HG02938 (cell line): ENCODE data around the gene ELMO1.
A peak's percentile ranks its signal among the peaks of the same experiment; 100 is the strongest.

ENCODE experiments used
- ATAC-seq: cut with Tn5 transposase; IDR thresholded peaks from one replicate; pipeline ENCODE4 v1.9.1; 2021; ENCODE audit warnings: mild to moderate bottlenecking, moderate library complexity; ENCODE audit not compliant: unreplicated experiment

Gene ELMO1

DNA sequence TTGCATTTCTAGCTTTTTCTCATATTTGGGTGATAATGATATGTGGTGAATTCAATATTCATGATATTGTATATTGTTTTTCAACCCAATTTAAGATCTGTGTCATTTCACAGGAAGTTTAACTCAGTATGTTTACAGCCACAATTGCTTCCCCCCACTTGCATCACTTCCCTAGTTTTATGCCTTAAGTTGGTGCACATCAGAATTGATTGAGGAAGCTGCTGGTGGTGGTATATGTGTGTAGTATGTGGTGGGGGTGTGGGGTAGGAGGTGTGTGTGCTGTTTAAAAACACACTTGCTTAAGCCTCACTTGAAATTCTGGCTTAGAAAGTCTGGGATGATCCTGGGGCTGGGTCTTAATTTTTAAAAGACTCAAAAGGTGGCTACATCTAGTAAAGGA is 479.3 kb downstream of the ELMO1 start:
- ATAC-seq, result no peak

DNA sequence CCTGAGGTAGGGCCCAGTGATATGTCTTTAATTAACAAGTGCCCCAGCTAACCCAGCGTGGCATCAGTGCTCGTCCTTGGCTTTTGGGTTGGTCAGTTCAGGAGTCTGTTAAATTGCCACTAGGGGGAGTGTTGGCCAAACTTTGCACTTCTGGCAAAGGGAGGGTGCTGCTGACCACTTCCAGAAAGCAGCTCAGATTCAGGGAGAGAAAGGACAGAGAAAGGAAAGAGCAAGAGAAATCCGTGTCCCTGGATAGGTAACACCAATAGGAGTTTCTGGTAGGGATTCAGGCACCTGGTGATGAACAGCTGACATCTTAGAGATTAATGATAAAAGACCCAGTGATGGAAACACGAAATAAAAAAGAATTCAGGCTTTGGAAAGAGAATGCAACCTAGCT is 481.3 kb downstream of the ELMO1 start:
- ATAC-seq, result no peak

GRCh38 chr7:36966636-36967035 is 482.0 kb downstream of the ELMO1 start:
- no peak for ATAC-seq

DNA sequence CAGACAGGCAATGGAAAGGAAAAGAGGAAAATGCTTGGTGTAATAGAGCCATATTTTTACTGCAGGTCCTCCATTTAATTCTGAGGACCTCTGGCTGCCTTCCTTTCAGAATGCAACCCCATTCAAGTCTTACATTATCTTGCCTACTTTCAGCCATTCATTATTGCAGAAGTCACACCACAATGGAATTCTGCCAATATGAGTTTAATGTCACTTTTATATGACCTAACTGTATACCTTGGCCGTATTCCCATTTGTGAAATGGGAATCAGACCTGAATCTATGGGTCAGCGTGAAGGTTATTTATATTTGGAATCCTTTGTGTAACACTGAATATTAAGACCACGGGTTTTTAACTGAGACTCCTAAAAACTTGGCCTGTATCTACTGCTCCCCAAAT is 482.6 kb downstream of the ELMO1 start:
- no peak for ATAC-seq

DNA sequence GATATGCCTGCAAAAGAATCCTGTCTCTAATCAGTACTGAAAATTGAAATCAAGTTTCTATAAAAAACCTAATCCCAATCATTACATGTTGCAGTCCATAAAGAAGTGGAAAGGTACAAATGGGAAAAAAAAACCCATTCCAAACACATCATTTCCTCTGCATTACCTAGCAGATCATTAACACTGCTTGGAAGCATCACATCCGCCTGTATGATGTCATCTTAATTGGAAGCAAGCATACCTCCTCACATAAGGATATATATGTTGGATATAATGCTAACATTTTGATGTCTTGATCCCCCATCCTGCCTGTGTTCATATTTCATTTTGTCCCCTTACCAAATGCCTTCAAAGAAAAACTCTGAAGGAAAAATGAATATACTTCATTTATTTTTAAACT is 483.0 kb downstream of the ELMO1 start:
- no peak for ATAC-seq

- no peak for ATAC-seq
These were observed 484.4 kb downstream of the ELMO1 start for GRCh38 chr7:36964297-36964696.

DNA sequence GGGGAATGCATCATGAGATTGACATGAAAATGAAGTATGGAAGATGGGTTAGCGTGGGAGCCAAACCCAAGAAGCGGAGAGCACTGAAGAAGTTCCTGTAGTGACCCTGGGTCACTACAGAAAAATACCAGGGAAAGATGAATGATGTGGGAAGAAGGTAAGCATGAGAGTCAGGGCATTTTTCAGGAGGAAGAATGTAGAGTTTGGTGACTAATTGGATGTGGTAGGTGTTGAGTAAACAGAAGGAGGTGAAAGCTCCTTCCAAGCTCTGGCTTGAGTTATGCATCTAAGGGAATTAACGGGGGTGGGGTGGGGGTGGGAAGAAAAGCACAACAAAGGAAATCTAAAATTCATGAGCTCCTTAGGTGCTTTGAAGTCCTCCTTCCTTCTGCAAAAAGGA is 486.3 kb downstream of the ELMO1 start:
- no peak for ATAC-seq

DNA sequence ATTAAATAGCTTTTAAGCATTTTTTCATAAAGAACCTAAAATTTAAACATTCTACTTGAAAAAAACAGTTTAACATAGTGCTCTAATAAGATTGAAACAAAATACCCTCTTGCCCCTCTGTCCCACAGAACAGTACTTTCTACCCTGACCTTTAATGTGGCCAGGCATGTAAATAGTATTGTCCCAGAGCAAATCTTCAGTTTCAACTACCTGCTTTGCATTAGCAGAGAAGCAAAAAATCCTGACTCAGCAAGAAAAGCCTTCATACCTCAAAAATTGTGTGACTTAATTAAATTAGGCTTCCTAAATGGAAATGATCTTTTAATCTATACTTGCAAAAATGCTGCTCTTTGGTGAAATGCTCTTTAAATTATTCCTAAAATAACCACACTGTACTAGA is 487.0 kb downstream of the ELMO1 start:
- ATAC-seq, result no peak

DNA sequence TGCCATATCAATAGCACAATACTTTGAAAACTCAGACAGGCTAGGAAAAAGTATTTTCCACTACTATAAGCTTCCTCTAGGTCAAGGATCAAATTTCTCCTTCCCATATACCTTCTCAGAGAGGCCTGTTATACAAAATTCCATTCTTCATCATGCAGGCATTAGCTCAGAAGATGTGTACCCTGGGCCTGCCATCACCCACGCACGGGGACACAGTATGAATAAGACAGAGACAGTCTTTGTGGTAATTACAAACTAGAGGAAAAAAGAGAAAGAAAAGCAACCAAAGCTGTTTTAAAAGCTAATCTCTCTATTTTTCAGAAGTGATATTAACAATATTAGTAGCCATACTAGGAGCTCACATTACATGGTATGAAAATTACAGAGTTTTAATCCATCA is 487.6 kb downstream of the ELMO1 start:
- ATAC-seq, result no peak

DNA sequence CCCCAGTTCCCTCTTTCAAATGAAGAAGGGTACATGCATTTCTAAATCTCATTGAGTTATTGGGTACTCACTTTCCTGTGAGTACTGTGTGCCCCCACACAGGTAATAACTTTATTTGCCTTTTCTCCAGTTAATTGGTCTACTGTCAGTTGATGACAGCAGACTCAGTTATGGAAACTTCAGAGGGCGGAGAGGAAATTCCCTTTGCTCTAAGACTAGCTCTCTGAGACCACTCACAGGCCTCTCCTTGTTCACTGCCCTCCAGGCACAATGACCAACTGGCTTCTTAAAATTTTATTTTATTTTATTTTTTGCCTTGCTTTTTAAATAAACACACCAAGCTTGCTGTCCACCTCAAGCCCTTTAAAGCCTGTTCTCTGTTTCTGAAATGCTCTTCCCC is 488.6 kb downstream of the ELMO1 start:
- no peak for ATAC-seq

DNA sequence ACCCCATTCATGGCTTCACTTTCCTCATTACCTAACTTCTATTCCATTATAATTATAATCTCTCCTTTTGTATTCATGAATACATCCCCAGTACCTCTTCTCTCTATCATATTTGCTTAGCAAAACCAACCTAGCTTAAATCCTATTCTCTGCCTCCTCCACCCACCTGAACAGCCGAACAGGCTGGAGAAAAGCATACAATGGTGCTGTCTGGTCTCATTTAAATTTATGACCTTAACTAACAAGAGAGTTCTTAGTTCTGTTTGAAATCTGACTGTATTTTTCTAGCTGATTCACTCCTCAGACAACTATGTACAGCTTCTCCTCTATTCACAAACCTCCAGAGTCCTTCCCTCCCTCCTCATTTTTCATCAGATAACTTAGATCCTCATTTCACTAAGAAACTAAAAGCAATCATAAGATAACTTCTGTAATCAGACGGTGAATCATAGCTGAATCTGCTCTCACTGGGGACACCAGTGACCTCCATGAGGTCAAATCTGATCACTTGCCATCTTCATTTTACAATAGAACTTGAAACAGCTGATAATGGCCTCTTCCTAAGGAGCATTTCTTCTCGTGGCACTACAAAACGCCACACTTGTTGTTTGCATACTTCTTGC is 490.4 kb downstream of the ELMO1 start:
- ATAC-seq, result no peak

DNA sequence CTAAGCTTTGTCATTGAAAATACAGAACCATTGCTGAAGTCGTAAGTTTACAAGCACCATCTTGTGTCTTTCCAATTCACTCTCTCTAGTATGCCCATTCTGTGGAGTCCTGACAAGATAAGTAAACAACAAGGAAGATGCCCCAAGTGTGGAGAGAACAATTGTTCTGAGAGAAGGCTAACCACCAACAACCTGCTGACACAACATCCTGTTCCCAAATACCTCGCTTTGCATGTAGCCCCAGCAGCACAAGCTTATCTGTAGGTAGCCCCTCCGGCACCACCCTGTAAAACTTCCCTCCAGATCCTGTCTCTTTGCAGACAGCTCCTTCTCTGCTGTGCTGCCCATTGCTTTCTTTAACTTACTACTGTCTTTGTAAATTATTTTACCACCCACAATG is 491.0 kb downstream of the ELMO1 start:
- no peak for ATAC-seq

- ATAC-seq, result no peak
These were observed 491.9 kb downstream of the ELMO1 start for GRCh38 chr7:36956814-36957213.

GRCh38 chr7:36955456-36956129 is 493.1 kb downstream of the ELMO1 start:
- no peak for ATAC-seq

GRCh38 chr7:36951257-36951697 is 497.4 kb downstream of the ELMO1 start:
- ATAC-seq, result peak; percentile 95

DNA sequence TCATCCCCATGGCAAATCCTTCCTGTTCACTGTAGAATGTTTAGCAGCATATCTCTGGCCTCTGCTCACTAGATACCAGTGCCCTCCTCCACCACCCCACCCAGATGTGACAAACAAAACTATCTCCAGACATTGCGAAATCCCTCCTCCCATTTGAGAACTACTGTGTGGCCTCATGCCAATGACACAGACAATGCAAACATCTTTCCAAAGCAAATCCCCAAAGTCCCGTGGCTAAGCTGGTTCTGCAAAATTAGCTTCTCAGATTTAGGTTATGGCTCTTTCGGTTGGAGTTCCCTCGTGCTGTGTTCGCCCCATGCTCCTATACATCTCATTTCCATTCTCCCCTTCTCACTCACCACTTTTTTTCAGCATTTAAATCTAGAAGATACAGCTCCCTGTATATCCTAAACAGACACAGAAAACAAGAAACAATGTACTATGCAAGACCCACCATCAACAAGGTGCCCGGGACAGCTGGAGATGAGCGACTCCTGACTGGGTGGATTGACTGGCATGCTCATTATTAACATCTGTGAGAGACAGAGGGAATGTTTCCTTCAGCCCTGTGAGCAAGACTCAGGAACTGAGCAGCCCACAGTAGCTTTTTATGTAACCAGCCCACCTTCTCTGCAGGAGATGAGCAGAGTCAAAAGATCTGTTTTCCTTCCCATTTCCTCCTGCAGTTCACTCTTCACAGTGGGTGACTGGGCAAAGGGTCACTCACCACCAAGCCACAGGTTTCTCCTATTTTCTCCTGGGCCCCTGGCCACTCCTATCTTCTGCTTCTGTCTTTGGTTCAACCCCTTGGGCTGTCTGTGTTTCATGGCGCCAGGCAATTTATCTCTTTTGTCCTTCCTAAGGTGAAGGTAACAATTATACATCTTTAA is 498.7 kb downstream of the ELMO1 start:
- ATAC-seq, result no peak

- no peak for ATAC-seq
These were observed 502.3 kb downstream of the ELMO1 start for GRCh38 chr7:36946401-36946739.

GRCh38 chr7:36945612-36946400 is 502.9 kb downstream of the ELMO1 start:
- ATAC-seq, result no peak

GRCh38 chr7:36944838-36945237 is 503.8 kb downstream of the ELMO1 start:
- no peak for ATAC-seq

DNA sequence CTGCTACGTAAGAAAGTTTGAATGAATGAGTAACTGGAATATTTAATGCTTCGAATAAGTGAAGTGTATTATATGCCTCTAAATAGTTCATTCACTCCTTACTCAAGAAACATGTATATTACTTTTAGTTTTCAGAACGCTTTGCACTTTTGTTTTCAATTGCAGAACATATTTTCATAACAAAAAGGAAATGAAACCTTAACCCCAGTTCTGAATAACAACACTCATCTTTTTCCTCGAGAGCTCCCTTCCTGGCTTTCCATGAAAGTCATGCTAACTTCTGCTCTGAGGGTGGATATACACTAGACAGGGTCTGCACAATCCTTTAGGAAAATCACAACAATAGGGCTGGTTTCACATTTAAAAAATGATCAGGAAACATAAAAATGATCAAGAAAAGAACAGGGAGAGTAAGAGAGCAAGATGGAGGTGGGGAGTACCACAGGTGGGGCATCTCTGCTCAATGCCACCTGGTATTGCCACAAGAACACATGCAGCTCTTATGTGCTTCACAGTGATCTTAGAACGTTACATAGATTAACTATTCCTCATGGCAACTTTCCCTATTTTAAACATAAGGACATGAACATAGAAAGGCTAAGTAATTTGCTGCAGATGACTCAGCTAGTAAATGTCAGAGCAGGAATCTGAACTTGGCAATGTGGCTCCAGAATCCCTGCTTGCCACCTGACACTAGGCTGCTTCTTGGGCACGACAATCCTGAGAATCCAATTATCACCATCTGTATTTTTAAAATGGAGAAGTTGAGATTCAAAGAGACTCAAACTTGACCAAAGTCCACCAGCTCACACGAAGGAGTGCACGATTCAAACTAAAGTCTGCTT is 504.9 kb downstream of the ELMO1 start:
- ATAC-seq, result peak; percentile 54
